ENCODE results near the gene NMNAT1.

Gene NMNAT1

DNA sequence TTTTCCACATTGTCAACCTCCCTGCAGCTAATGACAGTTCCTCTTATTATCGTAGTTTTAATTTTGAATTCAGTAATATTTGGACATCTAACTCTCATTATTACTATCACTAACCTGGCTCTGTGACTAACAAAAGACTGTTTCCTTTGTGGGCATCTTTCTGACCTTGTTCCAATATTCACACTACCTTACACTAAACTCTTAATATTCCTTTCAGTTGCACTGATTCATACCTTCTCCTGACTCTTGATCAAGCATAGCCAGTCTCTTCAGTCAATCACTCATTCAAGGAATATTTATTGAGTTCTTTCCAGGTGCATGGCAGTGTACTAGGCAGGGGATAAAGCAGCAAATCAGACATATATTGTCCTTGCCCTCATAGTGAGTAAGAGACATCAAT is 25.4 kb upstream of the NMNAT1 start:
- in situ Hi-C loops (cut with HindIII; ENCODE audit: low sequenced_read_pairs), result no loop called here
- TF ChIP-seq, protein P1, sequence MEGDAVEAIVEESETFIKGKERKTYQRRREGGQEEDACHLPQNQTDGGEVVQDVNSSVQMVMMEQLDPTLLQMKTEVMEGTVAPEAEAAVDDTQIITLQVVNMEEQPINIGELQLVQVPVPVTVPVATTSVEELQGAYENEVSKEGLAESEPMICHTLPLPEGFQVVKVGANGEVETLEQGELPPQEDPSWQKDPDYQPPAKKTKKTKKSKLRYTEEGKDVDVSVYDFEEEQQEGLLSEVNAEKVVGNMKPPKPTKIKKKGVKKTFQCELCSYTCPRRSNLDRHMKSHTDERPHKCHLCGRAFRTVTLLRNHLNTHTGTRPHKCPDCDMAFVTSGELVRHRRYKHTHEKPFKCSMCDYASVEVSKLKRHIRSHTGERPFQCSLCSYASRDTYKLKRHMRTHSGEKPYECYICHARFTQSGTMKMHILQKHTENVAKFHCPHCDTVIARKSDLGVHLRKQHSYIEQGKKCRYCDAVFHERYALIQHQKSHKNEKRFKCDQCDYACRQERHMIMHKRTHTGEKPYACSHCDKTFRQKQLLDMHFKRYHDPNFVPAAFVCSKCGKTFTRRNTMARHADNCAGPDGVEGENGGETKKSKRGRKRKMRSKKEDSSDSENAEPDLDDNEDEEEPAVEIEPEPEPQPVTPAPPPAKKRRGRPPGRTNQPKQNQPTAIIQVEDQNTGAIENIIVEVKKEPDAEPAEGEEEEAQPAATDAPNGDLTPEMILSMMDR (IDR thresholded peaks at IDR 0.05; ENCODE audit: low read depth, low read length), result no peak
- no peak for DNase-seq (ENCODE audit: low read depth, low spot score)
- H3K4me3 ChIP-seq (ENCODE audit: low read depth, low read length), result no peak overlapping the region

DNA sequence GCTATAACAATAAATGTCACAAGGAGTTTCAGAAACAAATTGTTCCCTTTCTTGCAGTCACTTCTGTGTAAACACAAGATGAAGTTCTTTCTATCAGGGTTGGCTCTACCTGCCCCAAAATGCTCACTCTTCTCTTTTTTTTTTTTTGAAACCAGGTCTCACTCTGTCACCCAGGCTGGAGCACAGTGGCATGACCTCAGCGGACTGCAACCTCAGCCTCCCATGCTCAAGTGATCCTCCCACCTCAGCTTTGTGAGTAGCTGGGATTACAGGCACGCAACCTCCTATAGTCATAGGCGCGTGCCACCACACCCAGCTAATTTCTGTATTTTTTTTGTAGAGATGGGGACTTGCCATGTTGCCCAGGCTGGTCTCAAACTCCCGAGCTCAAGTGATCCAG is 22.7 kb upstream of the NMNAT1 start:
- TF ChIP-seq, protein P1 (IDR thresholded peaks at IDR 0.05; ENCODE audit: low read depth, low read length), result no peak
- no peak for DNase-seq (ENCODE audit: low read depth, low spot score)
- no peak overlapping the region for H3K4me3 ChIP-seq (ENCODE audit: low read depth, low read length)
- in situ Hi-C loops (cut with HindIII; ENCODE audit: low sequenced_read_pairs), result no loop called here

DNA sequence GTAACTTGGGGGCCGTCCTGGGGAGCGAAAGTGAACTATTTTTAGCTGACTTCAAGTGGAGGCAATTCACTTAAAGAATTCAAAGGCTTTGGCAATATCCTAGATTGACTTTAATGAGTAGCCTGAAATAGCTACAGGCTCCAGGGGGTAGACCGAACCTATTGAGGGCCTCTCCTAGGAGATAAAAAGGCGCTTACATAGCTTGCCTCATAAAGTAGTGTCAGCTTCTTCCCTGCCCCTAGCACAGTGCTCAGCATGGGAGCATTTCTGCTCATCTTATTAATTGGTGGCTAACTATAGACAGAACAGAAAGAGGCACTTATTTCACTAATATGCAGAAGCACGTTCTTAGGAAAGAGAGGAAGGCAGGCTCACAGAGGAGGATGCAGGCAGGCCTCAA is 20.9 kb upstream of the NMNAT1 start:
- in situ Hi-C loops (cut with HindIII; ENCODE audit: low sequenced_read_pairs), result no loop called here
- peak; percentile 19 for DNase-seq (ENCODE audit: low read depth, low spot score)
- no peak overlapping the region for H3K4me3 ChIP-seq (ENCODE audit: low read depth, low read length)
- TF ChIP-seq, protein P1 (IDR thresholded peaks at IDR 0.05; ENCODE audit: low read depth, low read length), result no peak

DNA sequence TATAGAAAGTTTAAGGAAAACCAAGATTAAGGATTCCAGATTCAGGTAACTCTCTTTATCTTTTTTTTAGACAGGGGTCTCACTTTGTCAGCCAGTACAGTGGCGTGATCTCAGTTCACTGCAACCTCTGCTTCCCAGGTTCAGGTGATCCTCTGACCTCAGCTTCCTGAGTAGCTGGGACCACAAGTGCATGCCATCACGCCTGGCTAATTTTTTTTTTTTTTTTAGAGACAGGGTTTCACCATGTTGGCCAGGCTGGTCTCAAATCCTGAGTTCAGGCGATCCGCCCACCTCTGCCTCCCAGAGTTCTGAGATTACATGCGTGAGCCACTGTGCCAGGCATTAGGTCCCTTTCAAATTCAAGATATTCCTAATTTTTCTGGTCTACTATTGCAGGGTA is 16.0 kb upstream of the NMNAT1 start:
- DNase-seq (ENCODE audit: low read depth, low spot score), result no peak
- TF ChIP-seq, protein P1 (IDR thresholded peaks at IDR 0.05; ENCODE audit: low read depth, low read length), result no peak
- H3K4me3 ChIP-seq (ENCODE audit: low read depth, low read length), result no peak overlapping the region
- in situ Hi-C loops (cut with HindIII; ENCODE audit: low sequenced_read_pairs), result no loop called here

DNA sequence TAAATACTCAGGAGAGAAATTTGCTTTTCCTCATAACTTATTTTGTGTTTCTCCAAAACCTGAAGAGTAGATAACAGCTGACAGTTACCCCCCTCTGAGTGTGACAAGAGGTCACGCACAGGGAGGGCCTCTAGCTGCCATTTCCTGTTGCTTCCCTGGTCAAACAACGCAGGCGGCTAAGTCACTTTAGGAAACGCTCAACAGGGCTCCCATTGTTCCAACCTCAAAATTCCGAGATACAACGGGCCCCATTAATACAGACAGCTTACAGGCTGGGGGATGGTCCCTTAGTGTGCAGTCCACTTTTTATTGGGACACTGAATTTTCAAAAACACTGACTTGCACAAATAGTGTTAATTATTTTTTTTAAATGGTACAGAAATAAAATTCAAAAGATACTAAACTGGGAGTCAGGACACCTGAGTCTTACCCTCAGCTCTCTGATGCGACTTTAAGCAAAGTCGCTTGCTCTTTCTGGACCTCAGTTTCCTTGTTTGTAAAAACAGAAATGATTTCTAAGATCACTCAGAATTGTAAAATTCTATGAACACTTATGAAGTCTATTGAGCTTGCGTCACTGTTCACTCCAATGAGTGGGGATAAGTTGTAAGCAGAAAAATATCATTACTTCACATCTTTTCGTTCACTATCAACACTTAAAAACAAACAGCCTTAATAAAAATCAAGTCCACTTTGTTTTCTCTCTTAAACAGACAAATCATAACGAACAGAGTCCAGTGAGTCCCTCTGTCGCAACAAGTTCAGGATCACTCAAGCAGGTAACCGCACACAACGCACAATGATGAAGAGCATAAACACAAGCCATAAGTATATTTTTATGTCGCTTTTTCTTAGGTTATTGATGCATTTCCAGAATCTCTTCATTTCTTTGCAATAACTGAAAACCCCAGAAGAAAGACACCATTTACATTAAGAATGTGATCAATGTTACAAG is 13.6 kb upstream of the NMNAT1 start:
- in situ Hi-C loops (cut with HindIII; ENCODE audit: low sequenced_read_pairs), result no loop called here
- TF ChIP-seq, protein P1 (IDR thresholded peaks at IDR 0.05; ENCODE audit: low read depth, low read length), result no peak
- H3K4me3 ChIP-seq (ENCODE audit: low read depth, low read length), result no peak overlapping the region
- DNase-seq (ENCODE audit: low read depth, low spot score), result no peak

DNA sequence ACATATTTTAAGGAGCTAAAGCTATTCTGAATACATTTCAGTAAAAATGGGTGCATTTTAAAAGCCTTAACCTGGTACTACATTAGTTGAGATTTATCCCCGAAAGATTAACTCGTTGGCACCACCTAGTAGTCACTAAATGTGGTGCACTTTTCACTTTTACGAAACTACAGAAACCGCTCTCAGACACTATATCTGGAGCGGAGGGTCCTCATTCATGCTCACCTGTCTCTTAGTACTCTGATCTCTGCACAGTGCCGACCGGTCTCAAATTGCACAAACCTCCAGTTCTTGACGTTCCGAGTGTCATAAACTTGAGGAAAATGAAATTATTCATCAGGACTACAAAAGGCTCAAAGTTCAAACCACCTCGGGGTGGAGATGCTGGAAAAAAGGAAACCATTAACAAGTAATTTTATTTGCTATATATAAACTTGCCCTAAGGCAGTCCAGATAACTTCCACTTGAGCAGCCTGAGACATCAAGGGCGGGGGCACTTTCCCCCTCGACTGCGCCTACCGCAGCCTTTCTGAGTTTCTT is 806 bp upstream of the NMNAT1 start:
- peak; percentile 68 for DNase-seq (ENCODE audit: low read depth, low spot score)
- H3K4me3 ChIP-seq (ENCODE audit: low read depth, low read length), result peak overlapping the region; percentile 88
- in situ Hi-C loops (cut with HindIII; ENCODE audit: low sequenced_read_pairs), result no loop called here
- TF ChIP-seq, protein P1 (IDR thresholded peaks at IDR 0.05; ENCODE audit: low read depth, low read length), result peak; percentile 61

Measured in astrocyte of the spinal cord (primary cell).